Measurements from ENCODE around the gene NAP1L5.

The NAP1L5 gene

GRCh38 chr4:88674565-88674964 lies 23.1 kb downstream of the NAP1L5 start:
- no peak for TF ChIP-seq CTCF (conservative IDR thresholded peaks at IDR 0.05; ENCODE audit: low read depth, low read length)
- no peak overlapping the region for H3K4me3 ChIP-seq (ENCODE audit: low read depth, low read length)
- DNase-seq (ENCODE audit: low read depth) = no peak

- no peak overlapping the region for H3K4me3 ChIP-seq (ENCODE audit: low read depth, low read length)
- no peak for DNase-seq (ENCODE audit: low read depth)
- no peak for TF ChIP-seq CTCF (conservative IDR thresholded peaks at IDR 0.05; ENCODE audit: low read depth, low read length)
These were observed 23.7 kb downstream of the NAP1L5 start for GRCh38 chr4:88673886-88674285.

GRCh38 chr4:88672987-88673386 lies 24.6 kb downstream of the NAP1L5 start:
- H3K4me3 ChIP-seq (ENCODE audit: low read depth, low read length) = no peak overlapping the region
- peak; percentile 75 for DNase-seq (ENCODE audit: low read depth)
- TF ChIP-seq CTCF (conservative IDR thresholded peaks at IDR 0.05; ENCODE audit: low read depth, low read length) = peak; percentile 89

- peak; percentile 72 for DNase-seq (ENCODE audit: low read depth)
- no peak overlapping the region for H3K4me3 ChIP-seq (ENCODE audit: low read depth, low read length)
- TF ChIP-seq CTCF (conservative IDR thresholded peaks at IDR 0.05; ENCODE audit: low read depth, low read length) = no peak
These were observed 35.9 kb downstream of the NAP1L5 start for GRCh38 chr4:88661739-88662138.

- DNase-seq (ENCODE audit: low read depth) = peak; percentile 34
- TF ChIP-seq CTCF (conservative IDR thresholded peaks at IDR 0.05; ENCODE audit: low read depth, low read length) = no peak
- H3K4me3 ChIP-seq (ENCODE audit: low read depth, low read length) = no peak overlapping the region
These were observed 37.0 kb downstream of the NAP1L5 start for GRCh38 chr4:88660446-88661294.

- no peak for DNase-seq (ENCODE audit: low read depth)
- H3K4me3 ChIP-seq (ENCODE audit: low read depth, low read length) = no peak overlapping the region
- no peak for TF ChIP-seq CTCF (conservative IDR thresholded peaks at IDR 0.05; ENCODE audit: low read depth, low read length)
These were observed 37.8 kb downstream of the NAP1L5 start for GRCh38 chr4:88659890-88660208.
